ENCODE measurements around the gene NRXN3.
A peak's percentile ranks its signal among the peaks of the same experiment; 100 is the strongest.

NRXN3 gene

DNA sequence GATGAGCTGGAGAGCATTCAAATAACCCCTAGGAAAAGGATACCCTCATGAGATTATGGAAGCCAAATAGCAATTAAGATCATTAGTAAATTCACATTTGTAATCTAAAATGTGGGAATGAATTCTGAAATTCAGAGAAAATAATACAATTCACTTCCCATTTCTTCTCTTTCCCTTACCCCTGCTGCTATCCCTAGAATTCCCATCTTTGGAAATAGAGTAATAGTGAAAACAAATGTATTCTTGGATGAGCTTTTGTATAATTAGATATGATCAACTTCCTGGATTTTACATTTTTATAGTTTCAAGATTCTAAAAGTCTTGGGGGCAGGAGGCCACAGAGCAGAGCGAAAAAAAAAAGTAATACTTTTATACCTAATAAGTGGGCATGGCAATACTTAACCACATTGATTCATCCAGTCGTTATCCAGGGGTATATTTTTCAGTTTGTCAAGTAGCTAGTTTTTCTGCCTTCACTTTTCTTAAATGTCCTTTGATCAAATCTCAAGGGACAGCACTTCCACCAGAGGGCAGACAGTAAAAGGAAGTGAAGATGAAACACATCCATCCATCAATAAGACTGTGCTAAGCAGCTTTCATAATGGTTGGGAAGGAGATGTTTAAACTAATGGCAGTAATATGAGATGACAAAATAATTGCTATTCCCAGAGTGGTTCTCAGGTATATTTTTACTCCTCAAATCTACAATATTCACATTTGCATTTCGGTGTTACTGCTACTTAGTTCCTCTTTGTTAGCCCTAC, 1639.9 kb downstream of the NRXN3 start:
- peak; percentile 24 for DNase-seq (ENCODE audit: low spot score)

DNA sequence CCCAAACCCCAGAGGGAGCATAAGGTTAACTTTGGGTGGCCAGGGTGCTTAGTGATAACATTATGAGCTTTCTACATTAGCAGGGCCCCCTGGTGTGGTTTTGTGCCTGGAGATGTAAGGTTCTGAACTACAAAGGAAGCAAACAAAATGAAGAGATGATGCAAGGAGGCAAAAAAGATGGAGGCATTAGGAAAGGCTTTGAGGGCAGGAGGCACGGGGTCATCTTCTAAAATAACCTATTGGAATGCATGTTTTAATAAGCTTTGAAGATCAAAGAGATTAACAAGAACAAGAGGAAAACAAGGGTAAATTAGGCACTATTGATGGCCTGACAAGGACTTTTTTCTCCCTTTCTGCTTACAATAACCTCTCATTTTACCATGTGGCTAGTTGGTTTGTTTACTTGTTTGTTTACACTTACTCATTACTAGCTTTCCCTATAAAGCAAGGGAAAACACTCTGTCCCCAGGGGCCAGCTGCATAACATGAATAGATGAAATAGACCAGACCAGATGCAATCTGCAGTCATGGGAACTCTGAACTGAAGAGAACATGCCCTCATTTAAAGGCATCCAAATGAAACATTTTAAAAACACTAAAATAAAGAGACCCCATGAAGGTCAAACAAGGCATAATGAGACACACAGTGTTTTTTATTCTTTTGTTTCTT, 1650.8 kb downstream of the NRXN3 start:
- DNase-seq (ENCODE audit: low spot score): peak; percentile 8

DNA sequence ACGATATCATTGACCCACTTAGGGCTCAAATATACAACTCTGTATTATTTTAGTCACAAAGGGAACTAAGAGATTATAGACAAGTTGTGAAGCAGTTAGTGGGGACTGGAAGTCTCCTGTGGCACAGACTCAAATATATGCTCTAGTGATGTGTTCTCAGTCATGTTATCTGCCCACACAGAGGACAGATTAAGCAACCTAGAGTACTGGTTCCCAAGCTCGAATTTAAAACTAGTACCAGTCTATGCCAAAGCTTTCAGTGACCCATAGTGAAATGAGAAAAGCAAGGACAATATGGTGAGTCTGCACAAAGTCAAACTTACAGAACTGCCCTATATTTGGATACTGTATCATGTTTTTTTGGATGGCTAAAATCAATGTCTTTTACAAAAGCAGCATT, 1651.9 kb downstream of the NRXN3 start:
- DNase-seq (ENCODE audit: low spot score): no peak

DNA sequence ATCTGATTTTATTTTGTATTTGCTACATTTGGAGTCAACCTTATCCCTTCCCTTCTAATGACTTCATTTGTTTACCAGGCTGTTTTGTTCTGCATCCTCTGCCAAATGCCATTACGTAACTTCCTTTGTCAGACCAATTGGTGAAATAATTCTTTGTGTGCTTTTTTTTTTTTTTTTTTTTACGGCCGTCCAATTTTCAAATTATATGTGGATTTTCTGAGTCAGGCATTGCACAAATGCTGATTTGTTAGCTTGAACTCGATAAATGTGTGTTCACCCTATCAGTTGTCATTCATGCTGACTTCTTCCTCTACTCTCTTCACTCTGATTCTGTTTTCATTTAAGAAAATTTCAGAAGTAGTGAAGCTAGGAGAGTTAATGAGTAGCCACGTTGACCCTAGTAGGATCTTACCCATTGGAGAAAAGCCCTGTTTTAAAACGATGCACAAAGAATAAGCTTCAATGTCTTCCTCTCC, 1654.9 kb downstream of the NRXN3 start:
- DNase-seq (ENCODE audit: low spot score): no peak

DNA sequence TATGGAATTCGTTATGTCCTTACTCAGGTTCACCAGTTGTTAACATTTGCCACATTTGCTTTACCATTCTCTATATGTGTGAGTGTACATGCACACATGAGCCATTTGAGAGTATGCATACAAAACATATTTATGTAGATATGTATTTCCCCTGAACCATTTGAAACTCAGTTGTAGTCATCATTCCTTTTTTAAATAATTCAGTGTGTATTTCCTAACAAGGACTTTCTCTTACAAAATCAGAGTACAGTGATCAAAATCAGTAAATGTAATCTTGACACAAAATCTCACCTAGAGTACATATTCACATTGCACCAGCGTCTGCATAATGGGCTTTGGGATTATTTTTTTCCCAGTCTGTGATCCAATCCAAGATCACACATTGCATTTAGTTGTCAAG, 1656.2 kb downstream of the NRXN3 start:
- no peak for DNase-seq (ENCODE audit: low spot score)

DNA sequence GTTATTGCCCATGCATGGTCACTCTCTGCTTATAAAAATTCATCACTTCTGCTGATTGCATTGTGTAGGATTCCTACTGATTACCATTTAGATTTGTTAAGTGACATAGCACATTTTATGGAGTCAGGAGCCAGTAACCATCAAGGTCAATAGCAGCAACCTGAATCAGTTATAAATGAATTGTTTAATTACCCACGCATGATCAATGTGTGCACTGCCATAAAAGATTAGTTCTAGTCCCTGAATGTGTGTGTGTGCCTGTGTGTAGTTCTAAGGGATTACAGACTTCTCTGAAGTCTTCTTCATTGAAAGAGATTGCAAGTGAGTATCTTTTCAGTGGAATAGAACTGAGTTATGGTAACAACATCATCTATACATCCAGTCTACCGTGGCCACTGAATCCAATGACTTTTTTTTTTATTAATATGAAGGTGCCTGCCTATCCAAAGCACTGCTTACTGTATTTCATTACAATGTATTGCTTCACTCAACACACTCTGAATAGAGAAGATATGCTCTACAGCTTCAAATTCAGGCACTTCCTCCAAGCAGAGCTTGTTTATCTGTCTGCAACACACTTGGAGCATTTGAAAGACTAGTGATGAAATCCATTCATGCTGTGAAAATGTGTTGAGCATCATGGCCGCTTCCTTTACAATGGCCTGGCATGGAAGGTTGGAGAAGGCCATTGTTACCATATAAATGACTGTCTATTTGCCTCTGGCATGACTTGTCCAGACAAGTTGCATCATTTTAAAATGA, 1659.4 kb downstream of the NRXN3 start:
- DNase-seq (ENCODE audit: low spot score): no peak

GRCh38 chr14:79831195-79831892, 1661.2 kb downstream of the NRXN3 start:
- DNase-seq (ENCODE audit: low spot score): no peak

DNA sequence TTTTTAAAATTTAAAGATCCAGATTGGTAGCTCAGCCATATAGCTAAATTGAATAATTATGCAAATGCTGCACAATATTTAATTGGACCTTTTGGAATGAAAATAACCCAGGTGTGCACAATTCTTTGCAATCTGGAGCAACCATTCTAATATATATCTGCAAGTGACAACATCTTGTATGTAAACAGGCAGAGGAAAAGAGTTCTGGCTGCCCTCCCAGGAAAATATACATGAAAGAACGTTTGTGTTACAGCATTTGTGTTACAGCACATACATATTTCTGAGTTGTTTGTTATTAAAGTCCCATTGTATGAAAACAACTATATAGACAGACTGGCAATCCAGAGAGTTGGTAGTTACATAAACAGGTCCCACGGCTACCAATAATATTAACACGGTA, 1663.6 kb downstream of the NRXN3 start:
- DNase-seq (ENCODE audit: low spot score): no peak

GRCh38 chr14:79834868-79835267, 1664.7 kb downstream of the NRXN3 start:
- DNase-seq (ENCODE audit: low spot score): no peak

- no peak for DNase-seq (ENCODE audit: low spot score)
Measured at GRCh38 chr14:79836577-79836976, 1666.4 kb downstream of the NRXN3 start.

DNA sequence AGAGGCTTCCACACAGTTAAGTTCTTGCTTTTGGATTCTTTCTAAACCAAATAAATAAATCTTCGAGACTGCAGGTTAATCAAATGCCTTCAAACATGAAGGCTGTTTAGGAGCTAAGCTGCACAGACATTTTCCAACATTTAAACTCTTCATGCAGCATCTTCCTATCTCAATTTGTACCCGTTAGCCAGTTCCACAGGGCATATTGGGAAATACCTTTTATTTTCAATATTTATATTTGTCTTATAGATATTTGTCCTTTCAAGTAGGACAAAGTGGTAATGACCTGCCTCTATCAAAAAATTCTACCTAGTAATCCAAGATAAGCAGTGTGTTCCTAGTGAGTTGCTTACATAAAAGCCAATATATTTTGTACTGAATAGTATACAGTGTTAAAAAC, 1667.5 kb downstream of the NRXN3 start:
- no peak for DNase-seq (ENCODE audit: low spot score)

- DNase-seq (ENCODE audit: low spot score): no peak
Measured at GRCh38 chr14:79840103-79840502, 1669.9 kb downstream of the NRXN3 start.

DNA sequence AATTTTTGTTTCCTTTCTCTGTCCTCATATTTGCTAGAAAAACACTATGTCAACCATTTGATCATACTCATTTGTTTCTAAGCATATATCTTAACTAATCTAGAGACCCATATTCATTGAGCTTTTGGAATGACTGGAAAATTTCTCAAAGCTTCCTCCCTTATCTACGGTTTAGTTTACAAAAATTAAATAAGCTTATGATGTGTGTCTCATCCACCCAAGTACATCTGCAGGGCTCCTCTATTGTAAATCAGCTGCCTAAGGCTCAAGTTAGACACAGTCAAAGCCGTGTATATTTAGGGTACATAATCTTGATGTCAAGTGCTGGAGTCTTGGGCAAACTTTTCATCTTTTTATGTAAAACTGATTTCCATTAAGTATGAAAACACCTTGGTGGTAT, 1670.7 kb downstream of the NRXN3 start:
- no peak for DNase-seq (ENCODE audit: low spot score)

DNA sequence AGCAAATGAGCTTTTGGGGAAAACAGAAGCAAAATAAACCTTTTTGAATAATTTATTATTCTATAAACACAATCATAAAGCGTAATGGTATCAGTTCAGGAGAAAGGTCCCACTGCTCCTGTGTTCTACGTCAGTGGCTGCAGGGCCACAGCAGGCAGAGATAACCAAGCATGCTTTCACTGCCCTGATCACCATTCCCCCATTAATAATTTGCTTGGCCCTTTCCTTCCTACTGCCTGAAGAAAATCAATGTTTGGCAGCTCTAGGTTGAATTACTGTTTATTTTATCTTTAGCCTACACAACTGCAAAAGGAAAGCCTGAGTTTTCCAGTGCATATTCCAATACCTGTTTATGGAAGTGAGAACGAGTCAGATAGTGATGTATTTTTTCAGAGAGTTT, 1671.3 kb downstream of the NRXN3 start:
- DNase-seq (ENCODE audit: low spot score): no peak

GRCh38 chr14:79842270-79842669, 1672.1 kb downstream of the NRXN3 start:
- DNase-seq (ENCODE audit: low spot score): no peak

DNA sequence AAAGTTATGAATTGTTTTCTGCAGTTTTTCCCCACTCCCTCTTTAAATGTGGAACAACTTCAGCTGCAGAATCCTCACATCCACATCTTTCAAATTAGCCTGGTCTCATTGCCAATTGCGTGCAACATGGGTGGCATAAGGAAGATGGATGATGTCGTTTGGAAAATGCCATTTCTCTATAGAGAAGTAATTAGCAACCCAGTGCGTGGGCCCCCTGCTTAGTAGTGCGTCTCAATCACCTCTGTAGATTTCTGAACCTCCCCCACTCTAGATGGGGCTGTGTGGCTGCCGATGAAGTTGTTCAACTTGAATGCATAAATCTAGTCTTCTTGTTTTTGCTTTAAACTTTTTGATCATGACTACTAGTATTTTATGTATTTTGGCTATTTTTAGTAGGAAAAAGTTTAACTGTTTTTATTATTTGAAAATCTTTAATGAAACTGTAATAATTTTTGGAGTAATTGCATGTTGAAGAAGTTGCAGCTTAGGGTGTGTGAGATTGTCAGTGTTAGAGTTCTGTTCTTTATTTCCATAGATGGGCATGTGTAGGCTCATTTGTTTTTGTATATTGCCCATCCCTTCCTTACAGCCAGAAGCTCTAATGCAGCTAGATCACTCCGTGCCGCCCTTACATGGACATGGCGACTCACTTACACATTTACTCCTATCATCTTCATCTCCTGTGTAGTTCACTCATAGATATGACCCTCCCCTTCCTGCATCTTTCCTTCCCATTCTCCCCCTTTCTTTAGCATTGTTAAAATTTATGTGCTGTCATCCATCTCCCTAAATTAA, 1683.0 kb downstream of the NRXN3 start:
- no peak for DNase-seq (ENCODE audit: low spot score)

GRCh38 chr14:79855789-79856188, 1685.6 kb downstream of the NRXN3 start:
- DNase-seq (ENCODE audit: low spot score): no peak

DNA sequence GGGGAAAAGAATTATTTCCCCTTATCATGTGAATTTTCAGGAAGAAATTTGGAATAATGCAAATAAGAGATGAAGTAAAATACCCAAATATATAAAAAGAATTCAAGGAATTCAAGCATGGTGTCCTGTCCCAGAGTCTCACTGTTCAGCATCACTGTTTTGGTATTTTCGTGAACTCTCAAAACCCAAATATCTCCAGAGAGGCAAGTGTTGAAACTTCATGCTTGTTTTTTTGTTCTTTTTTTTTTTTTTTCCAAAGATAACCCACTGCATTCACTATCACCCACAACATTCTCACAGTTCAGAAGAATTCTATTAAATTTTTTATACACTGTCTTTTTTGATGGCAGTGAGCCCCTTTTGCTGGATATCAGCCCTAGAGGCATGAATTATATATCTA, 1686.2 kb downstream of the NRXN3 start:
- DNase-seq (ENCODE audit: low spot score): no peak

GRCh38 chr14:79861111-79861510, 1690.9 kb downstream of the NRXN3 start:
- peak; percentile 19 for DNase-seq (ENCODE audit: low spot score)

DNA sequence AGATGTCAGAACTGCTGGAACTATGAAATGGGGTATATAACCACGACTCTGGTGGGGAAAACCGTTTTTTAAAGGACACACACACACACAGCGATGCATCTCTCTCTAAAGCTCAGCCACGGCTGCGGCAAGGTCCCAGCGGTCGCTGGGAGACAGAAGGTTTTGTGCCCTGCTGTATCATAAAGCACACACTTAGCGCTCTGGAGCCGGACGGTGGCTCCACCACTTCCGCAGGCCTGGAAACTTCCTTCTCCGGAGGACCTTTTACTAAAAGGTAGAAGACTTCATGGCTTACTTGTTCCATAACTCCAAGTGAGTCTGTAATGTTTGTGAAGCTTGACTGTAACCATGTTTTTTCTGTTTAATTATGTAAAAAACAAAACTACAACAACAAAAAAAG, 1691.9 kb downstream of the NRXN3 start:
- DNase-seq (ENCODE audit: low spot score): no peak

DNA sequence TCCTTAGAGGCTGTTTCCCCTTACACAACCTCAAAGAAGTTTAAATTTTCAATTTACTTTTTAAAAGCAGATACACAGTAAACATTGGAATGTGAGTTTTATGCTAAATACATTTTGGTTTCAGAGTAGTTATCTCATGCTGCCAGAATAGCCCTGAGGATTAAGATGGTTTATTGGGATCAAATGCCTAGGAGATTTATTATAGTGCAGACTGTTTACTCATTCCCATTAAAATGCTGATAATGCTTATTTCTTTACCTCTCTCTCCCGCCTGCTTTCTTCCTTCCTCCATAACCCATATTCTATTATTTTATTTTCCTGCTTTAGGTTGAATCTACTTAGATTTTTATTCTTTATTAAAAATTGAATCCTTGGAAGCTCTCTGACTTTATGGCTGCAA, 1701.0 kb downstream of the NRXN3 start:
- DNase-seq (ENCODE audit: low spot score): no peak

DNA sequence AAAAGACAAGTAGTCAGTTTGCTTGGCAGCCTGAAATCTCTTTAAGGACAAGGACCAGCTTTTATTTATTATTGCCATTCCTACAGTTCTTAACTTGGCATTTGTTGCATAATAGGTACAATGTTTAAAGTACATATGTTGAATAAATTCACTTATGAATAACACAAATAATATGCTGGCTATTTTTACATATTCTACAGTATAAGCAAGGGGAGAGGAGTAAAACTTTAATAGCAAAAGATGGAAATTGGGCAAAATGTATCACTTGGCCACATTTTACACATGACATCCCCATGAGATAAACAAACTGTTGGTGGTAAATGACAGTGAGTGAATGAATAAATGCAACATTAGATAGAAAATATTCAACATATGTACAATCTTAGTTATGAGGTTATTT, 1708.1 kb downstream of the NRXN3 start:
- DNase-seq (ENCODE audit: low spot score): no peak
